ENCODE results near the gene ADGRL2. TPM values are rescaled to one million over a fixed set of nuclear protein-coding genes. Genes with fewer than 3 reads are reported as not detected.

The ADGRL2 gene
- total RNA-seq, 4 donors from 2014 or later = 50.7 to 72.4 (median 54.2) TPM

DNA sequence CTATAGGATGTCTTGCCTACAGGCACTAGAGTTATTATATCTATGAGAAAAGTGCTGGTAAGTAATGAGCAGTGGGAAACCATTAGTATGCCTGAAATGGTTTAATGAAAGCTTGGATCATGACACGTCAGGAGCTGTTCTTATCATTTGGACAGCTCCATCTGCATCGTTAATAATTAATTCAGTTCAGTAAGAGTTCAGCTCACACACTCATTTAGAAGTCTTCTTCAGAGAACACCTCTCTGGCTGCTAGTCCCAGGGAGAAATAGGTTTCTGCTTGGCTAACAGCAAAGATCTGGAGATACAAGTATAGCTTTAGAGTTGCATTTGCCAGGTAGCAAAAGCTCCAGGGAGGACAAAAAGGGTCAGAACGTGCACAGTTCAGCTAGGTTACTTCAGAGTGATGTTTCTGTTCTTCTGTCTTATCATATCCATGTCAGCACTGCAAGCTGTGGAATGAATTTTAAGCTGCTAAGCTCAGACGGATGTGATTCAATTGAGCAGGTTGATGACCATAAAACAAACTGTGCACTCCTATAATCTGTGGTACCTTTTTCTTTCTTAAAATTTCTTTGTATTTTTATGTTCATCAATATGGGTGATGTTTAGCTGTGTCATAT, 173.6 kb downstream of the ADGRL2 start:
- no peak for DNase-seq (ENCODE audit: low spot score)
- TF ChIP-seq, protein P1, sequence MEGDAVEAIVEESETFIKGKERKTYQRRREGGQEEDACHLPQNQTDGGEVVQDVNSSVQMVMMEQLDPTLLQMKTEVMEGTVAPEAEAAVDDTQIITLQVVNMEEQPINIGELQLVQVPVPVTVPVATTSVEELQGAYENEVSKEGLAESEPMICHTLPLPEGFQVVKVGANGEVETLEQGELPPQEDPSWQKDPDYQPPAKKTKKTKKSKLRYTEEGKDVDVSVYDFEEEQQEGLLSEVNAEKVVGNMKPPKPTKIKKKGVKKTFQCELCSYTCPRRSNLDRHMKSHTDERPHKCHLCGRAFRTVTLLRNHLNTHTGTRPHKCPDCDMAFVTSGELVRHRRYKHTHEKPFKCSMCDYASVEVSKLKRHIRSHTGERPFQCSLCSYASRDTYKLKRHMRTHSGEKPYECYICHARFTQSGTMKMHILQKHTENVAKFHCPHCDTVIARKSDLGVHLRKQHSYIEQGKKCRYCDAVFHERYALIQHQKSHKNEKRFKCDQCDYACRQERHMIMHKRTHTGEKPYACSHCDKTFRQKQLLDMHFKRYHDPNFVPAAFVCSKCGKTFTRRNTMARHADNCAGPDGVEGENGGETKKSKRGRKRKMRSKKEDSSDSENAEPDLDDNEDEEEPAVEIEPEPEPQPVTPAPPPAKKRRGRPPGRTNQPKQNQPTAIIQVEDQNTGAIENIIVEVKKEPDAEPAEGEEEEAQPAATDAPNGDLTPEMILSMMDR (IDR thresholded peaks at IDR 0.05) = no peak
- no peak for ATAC-seq (ENCODE audit: low FRiP score)

DNA sequence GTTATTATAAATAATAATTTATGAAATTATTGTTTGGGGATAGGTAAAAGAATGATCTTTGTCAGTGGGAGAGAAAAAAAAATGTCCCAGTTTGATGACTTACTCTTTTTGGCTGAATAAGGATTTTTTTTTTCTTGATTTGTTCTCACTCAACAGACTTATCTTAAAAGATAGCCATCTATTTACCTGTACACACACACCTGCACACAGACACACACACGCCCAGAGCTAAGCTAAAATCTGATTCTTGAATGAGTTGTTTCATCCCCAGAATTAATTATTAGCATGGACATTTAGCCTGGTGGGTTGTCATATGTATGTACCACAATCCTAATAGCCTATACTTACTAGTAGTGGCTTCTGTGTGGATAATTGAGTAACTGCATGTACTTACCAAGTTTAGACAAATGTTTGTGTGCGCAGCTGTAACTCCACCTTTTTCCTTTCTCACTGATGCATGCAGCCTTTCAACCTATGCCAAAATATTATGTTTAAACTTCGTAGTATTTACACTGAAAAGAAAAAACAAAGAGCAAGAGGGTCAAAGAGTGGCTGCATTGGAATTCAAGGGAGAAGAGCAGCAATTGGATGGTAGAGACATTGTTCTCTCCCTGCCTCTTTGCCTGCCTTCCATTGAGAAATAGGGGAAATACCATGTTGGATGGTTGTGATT, 174.3 kb downstream of the ADGRL2 start:
- TF ChIP-seq, protein P1 (IDR thresholded peaks at IDR 0.05) = no peak
- ATAC-seq (ENCODE audit: low FRiP score) = no peak
- DNase-seq (ENCODE audit: low spot score) = no peak

DNA sequence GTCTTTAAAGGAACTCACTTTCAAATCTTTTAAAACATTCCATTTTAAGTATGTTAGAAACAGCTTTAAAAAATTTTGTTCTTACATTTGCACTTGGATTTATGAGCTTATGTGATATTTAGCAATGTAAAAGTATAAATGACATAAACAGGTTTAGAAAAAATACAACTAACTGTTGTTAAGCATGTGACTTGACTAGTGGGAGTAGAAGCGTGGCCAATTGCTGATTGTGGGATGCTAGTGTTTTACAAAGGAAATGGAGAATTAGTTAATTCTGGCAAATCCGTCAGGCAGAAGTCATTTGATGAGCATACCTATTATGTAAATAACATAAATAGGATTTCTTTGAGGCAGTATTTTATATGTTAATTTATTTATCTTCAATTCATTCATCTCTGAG, 175.8 kb downstream of the ADGRL2 start:
- DNase-seq (ENCODE audit: low spot score) (no peak), ATAC-seq (ENCODE audit: low FRiP score) (no peak)
- TF ChIP-seq, protein P1 (IDR thresholded peaks at IDR 0.05) = no peak

DNA sequence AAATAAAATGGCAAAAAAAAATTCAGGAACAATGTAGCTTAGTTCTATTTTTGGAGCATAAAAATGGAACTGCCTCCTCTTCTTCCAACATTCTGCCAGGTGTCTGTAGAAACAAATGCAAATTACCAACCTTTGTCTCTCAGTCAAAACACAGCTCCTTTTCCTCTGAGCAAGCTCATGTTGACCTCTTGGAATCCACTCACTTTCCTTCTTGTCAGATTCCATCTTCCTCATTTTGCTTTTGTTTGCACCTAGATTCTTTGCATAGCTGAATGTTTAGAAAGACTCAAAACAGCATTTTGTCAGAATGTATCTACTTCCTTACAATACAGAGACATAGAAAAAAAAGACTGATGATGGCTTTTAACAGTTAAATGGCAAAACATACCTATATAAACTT, 178.2 kb downstream of the ADGRL2 start:
- TF ChIP-seq, protein P1 (IDR thresholded peaks at IDR 0.05) = no peak
- no peak for ATAC-seq (ENCODE audit: low FRiP score)
- no peak for DNase-seq (ENCODE audit: low spot score)

DNA sequence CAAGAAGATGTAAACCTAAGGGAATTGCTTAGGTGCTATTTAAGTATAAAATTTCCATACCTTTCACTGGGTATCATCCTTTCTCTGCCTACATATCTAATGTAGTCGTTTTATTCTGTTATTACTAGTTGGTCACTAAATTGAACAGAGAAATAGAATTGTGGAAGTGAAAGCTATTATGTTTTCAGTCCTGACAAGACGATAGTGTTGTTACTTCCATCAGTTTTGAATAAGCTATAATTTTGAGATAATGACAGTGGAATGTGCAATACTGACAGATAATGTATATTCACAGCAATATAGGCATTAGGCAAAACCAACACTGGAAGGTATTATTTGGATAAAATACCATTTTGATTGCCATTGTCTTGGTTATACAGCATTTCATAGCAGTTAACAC, 181.8 kb downstream of the ADGRL2 start:
- TF ChIP-seq, protein P1 (IDR thresholded peaks at IDR 0.05) = no peak
- no peak for DNase-seq (ENCODE audit: low spot score)
- no peak for ATAC-seq (ENCODE audit: low FRiP score)

DNA sequence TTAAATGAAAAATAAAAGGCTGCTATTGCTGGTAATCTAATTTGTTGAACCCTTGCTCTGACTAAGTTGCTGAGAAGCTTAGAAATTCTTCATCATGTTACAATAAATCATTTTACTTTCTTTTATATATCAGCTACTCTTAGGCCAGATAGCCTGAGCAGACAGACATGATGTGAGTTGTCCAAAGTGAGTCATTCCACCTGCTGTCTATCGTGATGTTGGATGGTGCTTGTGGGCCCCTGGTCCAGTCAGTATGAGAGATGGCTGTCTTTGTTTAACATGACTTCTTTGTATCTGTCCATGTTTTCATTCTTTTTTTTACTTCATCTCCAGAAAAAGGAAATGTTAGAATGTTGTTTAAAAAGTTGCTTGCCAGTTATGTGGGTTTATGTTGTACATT, 188.8 kb downstream of the ADGRL2 start:
- TF ChIP-seq, protein P1 (IDR thresholded peaks at IDR 0.05) = no peak
- no peak for ATAC-seq (ENCODE audit: low FRiP score)
- no peak for DNase-seq (ENCODE audit: low spot score)

DNA sequence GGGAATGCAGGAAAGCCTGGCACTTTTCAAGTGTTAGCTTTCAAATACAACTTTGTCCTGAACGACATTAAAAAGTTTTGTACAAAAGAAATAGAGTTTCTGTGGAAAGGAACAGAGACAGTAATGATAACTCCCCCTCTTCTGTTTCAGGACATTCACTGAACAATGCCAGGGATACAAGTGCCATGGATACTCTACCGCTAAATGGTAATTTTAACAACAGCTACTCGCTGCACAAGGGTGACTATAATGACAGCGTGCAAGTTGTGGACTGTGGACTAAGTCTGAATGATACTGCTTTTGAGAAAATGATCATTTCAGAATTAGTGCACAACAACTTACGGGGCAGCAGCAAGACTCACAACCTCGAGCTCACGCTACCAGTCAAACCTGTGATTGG, 189.5 kb downstream of the ADGRL2 start:
- DNase-seq (ENCODE audit: low spot score) (no peak), ATAC-seq (ENCODE audit: low FRiP score) (no peak)
- TF ChIP-seq, protein P1 (IDR thresholded peaks at IDR 0.05) = no peak

Data from omental fat pad (tissue), 4 donors.